HepG2 (cell line): ENCODE results near the gene PYGO1. TPM values are rescaled to one million over a fixed set of nuclear protein-coding genes. Genes with fewer than 3 reads are reported as not detected.

Experiments
- ATAD3A ChIP-seq: sonication (generic); formaldehyde crosslinking; IDR thresholded peaks from 2 replicates; pipeline ENCODE4 v1.4.0; 2020; ENCODE audit warnings: missing genetic modification reagents
- BRCA1 ChIP-seq: sonication (generic); formaldehyde crosslinking; IDR thresholded peaks from 2 replicates; pipeline ENCODE4 v1.4.0; 2020; ENCODE audit warnings: missing genetic modification reagents
- CREB1 ChIP-seq, 2 experiments: fragments of 450-650 bp in 1 of 2; IDR thresholded peaks; 2 replicates each; pipeline ENCODE4 v1.6.1; 2016 to 2017; ENCODE audit warnings: control low read depth in 1 of 2, mild to moderate bottlenecking in 1 of 2, missing compliant biosample characterization in 1 of 2, missing genetic modification characterization in 1 of 2
- DRAP1 ChIP-seq: IDR thresholded peaks from 2 replicates; pipeline ENCODE4 v1.6.1; 2016; ENCODE audit warnings: missing genetic modification reagents, missing compliant biosample characterization
- ETV5 ChIP-seq: IDR thresholded peaks from 2 replicates; pipeline ENCODE4 v1.6.1; 2018; ENCODE audit warnings: missing biosample characterization, missing genetic modification reagents, inconsistent platforms, borderline replicate concordance
- HOXA3 ChIP-seq: sonication (generic); formaldehyde crosslinking; IDR thresholded peaks from 2 replicates; pipeline ENCODE4 v1.5.0; 2020; ENCODE audit warnings: missing genetic modification reagents
- KLF11 ChIP-seq: IDR thresholded peaks from 2 replicates; pipeline ENCODE4 v1.6.1; 2016; ENCODE audit warnings: missing compliant biosample characterization
- KLF15 ChIP-seq: sonication (generic); formaldehyde crosslinking; IDR thresholded peaks from 2 replicates; pipeline ENCODE4 v1.8.1; 2023; ENCODE audit warnings: borderline replicate concordance, mild to moderate bottlenecking, inconsistent platforms, missing genetic modification reagents, mixed read lengths
- MTF1 ChIP-seq: sonication (generic); formaldehyde crosslinking; IDR thresholded peaks from 2 replicates; pipeline ENCODE4 v1.5.0; 2020; ENCODE audit warnings: missing genetic modification reagents
- MXD3 ChIP-seq: IDR thresholded peaks from 2 replicates; pipeline ENCODE4 v1.6.1; 2016; ENCODE audit warnings: mild to moderate bottlenecking, missing biosample characterization, missing genetic modification reagents
- NPAS2 ChIP-seq: sonication (generic); formaldehyde crosslinking; IDR thresholded peaks from 2 replicates; pipeline ENCODE4 v1.8.0; 2022; ENCODE audit warnings: mild to moderate bottlenecking, missing genetic modification reagents, borderline replicate concordance
- PHB2 ChIP-seq: fragments of 450-650 bp; IDR thresholded peaks from 2 replicates; pipeline ENCODE4 v1.6.1; 2018; ENCODE audit not compliant: partially characterized antibody
- PHF20 ChIP-seq: sonication (generic); formaldehyde crosslinking; IDR thresholded peaks from 2 replicates; pipeline ENCODE4 v1.5.0; 2020; ENCODE audit warnings: mild to moderate bottlenecking, missing genetic modification reagents
- PITX1 ChIP-seq: sonication (generic); formaldehyde crosslinking; IDR thresholded peaks from 2 replicates; pipeline ENCODE4 v1.5.1; 2020; ENCODE audit warnings: mild to moderate bottlenecking, missing genetic modification reagents
- SMAD1 ChIP-seq: sonication (generic); formaldehyde crosslinking; IDR thresholded peaks from 2 replicates; pipeline ENCODE4 v1.4.0; 2020; ENCODE audit warnings: missing genetic modification reagents, low read depth, mild to moderate bottlenecking, borderline replicate concordance
- YEATS4 ChIP-seq: sonication (generic); formaldehyde crosslinking; IDR thresholded peaks from 2 replicates; pipeline ENCODE4 v1.4.0; 2020; ENCODE audit warnings: missing genetic modification reagents, borderline replicate concordance
- ZBTB1 ChIP-seq: sonication (generic); formaldehyde crosslinking; IDR thresholded peaks from 2 replicates; pipeline ENCODE4 v1.4.0; 2020; ENCODE audit warnings: missing genetic modification reagents, borderline replicate concordance
- ZBTB25 ChIP-seq: IDR thresholded peaks from 2 replicates; pipeline ENCODE4 v1.6.1; 2018; ENCODE audit warnings: missing genetic modification reagents
- ZBTB38 ChIP-seq: sonication (generic); formaldehyde crosslinking; IDR thresholded peaks from 2 replicates; pipeline ENCODE4 v1.5.1; 2020; ENCODE audit warnings: mild to moderate bottlenecking, missing genetic modification reagents
- ZBTB42 ChIP-seq: sonication (generic); formaldehyde crosslinking; IDR thresholded peaks from 2 replicates; pipeline ENCODE4 v1.5.0; 2020; ENCODE audit warnings: mild to moderate bottlenecking, missing genetic modification reagents
- ZNF160 ChIP-seq: sonication (generic); formaldehyde crosslinking; IDR thresholded peaks from 2 replicates; pipeline ENCODE4 v1.8.0; 2022; ENCODE audit warnings: mild to moderate bottlenecking, inconsistent platforms, missing genetic modification reagents
- ZNF224 ChIP-seq: sonication (generic); formaldehyde crosslinking; IDR thresholded peaks from 2 replicates; pipeline ENCODE4 v1.5.0; 2020; ENCODE audit warnings: mild to moderate bottlenecking, missing genetic modification reagents
- ZNF337 ChIP-seq: sonication (generic); formaldehyde crosslinking; IDR thresholded peaks from 2 replicates; pipeline ENCODE4 v1.5.1; 2020; ENCODE audit warnings: missing genetic modification reagents, low read depth, mild to moderate bottlenecking, borderline replicate concordance
- ZNF343 ChIP-seq: sonication (generic); formaldehyde crosslinking; IDR thresholded peaks from 2 replicates; pipeline ENCODE4 v1.4.0; 2020; ENCODE audit warnings: mild to moderate bottlenecking, missing genetic modification reagents
- ZNF350 ChIP-seq: sonication (generic); formaldehyde crosslinking; IDR thresholded peaks from 2 replicates; pipeline ENCODE4 v1.4.0; 2020; ENCODE audit warnings: mild to moderate bottlenecking, low read depth, missing genetic modification reagents, borderline replicate concordance
- ZNF644 ChIP-seq: IDR thresholded peaks from 2 replicates; pipeline ENCODE4 v1.6.1; 2016; ENCODE audit warnings: low read depth
- ZNF660 ChIP-seq: sonication (generic); formaldehyde crosslinking; IDR thresholded peaks from 2 replicates; pipeline ENCODE4 v1.5.1; 2020; ENCODE audit warnings: mild to moderate bottlenecking, low read depth, missing genetic modification reagents, borderline replicate concordance
- ZNF709 ChIP-seq: sonication (generic); formaldehyde crosslinking; IDR thresholded peaks from 2 replicates; pipeline ENCODE4 v1.5.0; 2020; ENCODE audit warnings: mild to moderate bottlenecking, missing genetic modification reagents
- ZNF878 ChIP-seq: sonication (generic); formaldehyde crosslinking; IDR thresholded peaks from 2 replicates; pipeline ENCODE4 v1.8.1; 2023; ENCODE audit warnings: mild to moderate bottlenecking, missing genetic modification reagents, moderate library complexity
- ZZZ3 ChIP-seq: sonication (generic); formaldehyde crosslinking; IDR thresholded peaks from 2 replicates; pipeline ENCODE4 v1.4.0; 2020; ENCODE audit warnings: missing genetic modification reagents, mild to moderate bottlenecking, borderline replicate concordance
- polyA plus RNA-seq, 8 experiments: library from polyadenylated mRNA; depleted of rRNA in 3 of 8; stranded (reverse) in 7 of 8; unstranded in 1 of 8; fragments of >200 nt; fragmentation: Illumina TruSeq in 4 of 8; extraction: Trizol in 4 of 8; gene quantifications; 2 replicates each; pipeline versions ENCODE4 v1.2.1 to v1.2.3, GENCODE V29; 2011 to 2016; ENCODE audit warnings: low read depth in 4 of 8, missing spikeins in 1 of 8, mixed read lengths in 1 of 8; ENCODE audit not compliant: insufficient read depth in 1 of 8
- total RNA-seq, 5 experiments: library from RNA; depleted of rRNA; stranded (reverse); fragments of >200 nt; fragmentation: Illumina TruSeq; extraction: Trizol; gene quantifications; 2 replicates each; pipeline ENCODE4 v1.2.3, GENCODE V29; 2016; ENCODE audit warnings: low read depth in 1 of 5

The PYGO1 gene
- total and polyA plus RNA-seq, 2 of the 13 experiments (the other 11 are each of a cell fraction or from before 2014, with no cell fraction given) = 1.1 to 1.8 TPM

GRCh38 chr15:55526559-55527036 lies 61.5 kb downstream of the PYGO1 start (continued):
- no peak for TF ChIP-seq ZNF350 (CRISPR knock-in tag)
- TF ChIP-seq BRCA1 (CRISPR knock-in tag) = no peak
- TF ChIP-seq YEATS4 (CRISPR knock-in tag) = peak; percentile 46; the same call in 1 of the 2 replicates
- TF ChIP-seq ZBTB25 (CRISPR knock-in tag) = no peak
- no peak for TF ChIP-seq KLF11
- no peak for TF ChIP-seq DRAP1 (CRISPR knock-in tag)
- TF ChIP-seq PHF20 (CRISPR knock-in tag) = no peak; the same call in 1 of the 2 replicates
- no peak for TF ChIP-seq ZNF343 (CRISPR knock-in tag)
- 0 out of 2 replicates have a peak, but pooled peaks have one; percentile 15 for TF ChIP-seq ETV5 (CRISPR knock-in tag)
- TF ChIP-seq PITX1 (CRISPR knock-in tag) = no peak
- no peak for TF ChIP-seq KLF15 (CRISPR knock-in tag)
- TF ChIP-seq ZBTB1 = no peak
- TF ChIP-seq ZNF224 = 0 out of 2 replicates have a peak, but pooled peaks have one; percentile 57
- TF ChIP-seq ZNF160 (CRISPR knock-in tag) = no peak
- no peak for TF ChIP-seq ZNF878 (CRISPR knock-in tag)
- TF ChIP-seq MTF1 (CRISPR knock-in tag) = no peak
- TF ChIP-seq HOXA3 (CRISPR knock-in tag) = peak; percentile 58; the same call in 1 of the 2 replicates
- no peak for TF ChIP-seq ZBTB42
- no peak for TF ChIP-seq ATAD3A (CRISPR knock-in tag)
- TF ChIP-seq MXD3 (CRISPR knock-in tag) = peak; percentile 45; the same call in 1 of the 2 replicates
- TF ChIP-seq ZNF337 (CRISPR knock-in tag) = no peak
- no peak for TF ChIP-seq ZNF660 (CRISPR knock-in tag)
- TF ChIP-seq PHB2 = no peak
- no peak for TF ChIP-seq ZNF709 (CRISPR knock-in tag)
- TF ChIP-seq NPAS2 (CRISPR knock-in tag) = no peak
- no peak for TF ChIP-seq ZBTB38
- TF ChIP-seq ZNF644 (CRISPR knock-in tag) = peak; percentile 61; the same call in 1 of the 2 replicates
- no peak for TF ChIP-seq CREB1 (IDR thresholded peaks at IDR 0.05)
- no peak for TF ChIP-seq CREB1 (CRISPR knock-in tag; IDR thresholded peaks at IDR 0.05)
- no peak for TF ChIP-seq ZZZ3 (CRISPR knock-in tag)
- TF ChIP-seq SMAD1 (CRISPR knock-in tag) = no peak
